ENCODE data around the gene NKX2-1. TPM values are rescaled to one million over a fixed set of nuclear protein-coding genes. Genes with fewer than 3 reads are reported as not detected.

The NKX2-1 gene
- total RNA-seq, 1 experiment from 2014 or later = not detected

- H3K14ac ChIP-seq (ENCODE audit: insufficient read depth, low read length) = no peak overlapping the region
- peak overlapping the region; percentile 38 for H3K4me2 ChIP-seq (ENCODE audit: insufficient read depth, insufficient read length, low read length)
- H3K18ac ChIP-seq (ENCODE audit: insufficient read length, low read depth, low read length) = no peak overlapping the region
- peak; percentile 90 for TF ChIP-seq CTCF (conservative IDR thresholded peaks at IDR 0.05)
- H3K4me1 ChIP-seq (ENCODE audit: insufficient read depth, low read length) = no peaks in the 10 kb centered on the region
- Mint-ChIP-seq H3K36me3 (ENCODE audit: insufficient read depth in 1 of 3, low read depth in 3 of 3) (peaks cover 0 to 2% (median 0%) of the 10 kb centered on the region in 3 experiments; a peak in 1 of 7 replicates), H3K9me3 (peaks cover 2% of the 10 kb centered on the region in 2 experiments; a peak in 2 of 5 replicates), H3K4me3 (peak overlapping the region; percentile 34 to 70), H3K4me1 (peaks cover 6 to 20% of the 10 kb centered on the region in 2 experiments), H3K27me3 (ENCODE audit: low read depth) (peaks cover 100% of the 10 kb centered on the region), H3K27ac (no peak overlapping the region)
- H2BK15ac ChIP-seq (ENCODE audit: low read depth, low read length) = no peak overlapping the region
- no peaks in the 10 kb centered on the region for H3K9me3 ChIP-seq (ENCODE audit: control insufficient read depth, low read depth, low read length)
- no peaks in the 10 kb centered on the region for H3K79me1 ChIP-seq (ENCODE audit: insufficient read depth, low read depth, low read length, poor library complexity, severe bottlenecking)
- WGBS (ENCODE audit: extremely low coverage, insufficient read length, low lambda C conversion rate) = no CpG with 5 or more reads among the region's 54 CpGs
- H2AK5ac ChIP-seq (ENCODE audit: insufficient read length, low read length) = no peak overlapping the region
- no peak overlapping the region for H2AFZ ChIP-seq (ENCODE audit: low read length)
- H3K4ac ChIP-seq (ENCODE audit: low read depth, low read length) = no peak overlapping the region
- no peak overlapping the region for H4K91ac ChIP-seq (ENCODE audit: insufficient read length, low read depth, low read length)
- H2BK120ac ChIP-seq (ENCODE audit: low read depth, low read length, poor library complexity, severe bottlenecking) = no peak overlapping the region
- no peak overlapping the region for H4K8ac ChIP-seq (replicated peaks; ENCODE audit: insufficient read length, low read depth, low read length)
- no peak overlapping the region for H3K27ac ChIP-seq (ENCODE audit: insufficient read length, low read depth, low read length)
- no peak overlapping the region for H2BK5ac ChIP-seq (ENCODE audit: insufficient read length, low read length)
- H3K79me2 ChIP-seq (ENCODE audit: insufficient read depth, low read length) = no peaks in the 10 kb centered on the region
- H2BK12ac ChIP-seq (ENCODE audit: insufficient read length, low read depth, low read length) = no peak overlapping the region
- peak; percentile 90 for DNase-seq
- H3T11ph ChIP-seq (ENCODE audit: low read length) = no peak overlapping the region
- H2BK20ac ChIP-seq (ENCODE audit: low read depth, low read length, poor library complexity, severe bottlenecking) = no peak overlapping the region
- peaks cover 76% of the 10 kb centered on the region for H3K27me3 ChIP-seq (ENCODE audit: insufficient read depth, low read length)
- no peak overlapping the region for H3K56ac ChIP-seq (ENCODE audit: insufficient read length, low read depth, low read length)
- no peaks in the 10 kb centered on the region for H4K20me1 ChIP-seq (ENCODE audit: control insufficient read depth, insufficient read depth, insufficient read length)
- no peaks in the 10 kb centered on the region for H3K23me2 ChIP-seq (ENCODE audit: insufficient read length, low read depth, low read length, poor library complexity, severe bottlenecking)
- H3K23ac ChIP-seq (ENCODE audit: insufficient read length, low read depth, low read length) = no peak overlapping the region
- H3K9ac ChIP-seq (ENCODE audit: extremely low read depth, insufficient read length, low read length) = no peak overlapping the region
- H4K5ac ChIP-seq (ENCODE audit: insufficient read length, low read depth, low read length) = no peak overlapping the region
These were observed 5.1 kb upstream of the NKX2-1 start for GRCh38 chr14:36524874-36525745.
